SU-DHL-6 (cell line): Measurements from ENCODE around the gene CACNB2.

ENCODE experiments used
- H2AFZ ChIP-seq: fragments of 200-600 bp; sonication (generic); 2 replicates; pipeline ENCODE4 v1.6.1; 2014; ENCODE audit warnings: low read depth, mild to moderate bottlenecking, moderate library complexity, mixed read lengths, antibody characterized with exemption, low read length; ENCODE audit not compliant: severe bottlenecking
- H3F3A ChIP-seq: fragments of 200-600 bp; shearing (Covaris generic); 2 replicates; pipeline ENCODE4 v1.6.0; 2016; ENCODE audit warnings: antibody characterized with exemption, mild to moderate bottlenecking; ENCODE audit not compliant: insufficient read depth
- H3K27ac ChIP-seq: fragments of 200-600 bp; sonication (generic); 2 replicates; pipeline ENCODE4 v1.5.1; 2016; ENCODE audit warnings: low read depth, mild to moderate bottlenecking, low read length, moderate library complexity, mixed read lengths
- H3K27me3 ChIP-seq: fragments of 200-600 bp; sonication (generic), shearing (Covaris generic); 2 replicates; pipeline ENCODE4 v1.6.0; 2014; ENCODE audit warnings: mild to moderate bottlenecking, low read length
- H3K36me3 ChIP-seq: fragments of 200-600 bp; sonication (generic); 2 replicates; pipeline ENCODE4 v1.6.1; 2014; ENCODE audit warnings: mild to moderate bottlenecking, low read length, mixed read lengths
- H3K4me2 ChIP-seq: fragments of 300-600, 200-600 bp; shearing (Covaris generic), sonication (generic); 2 replicates; pipeline ENCODE4 v1.6.0; 2014; ENCODE audit warnings: low read length, low read depth, mild to moderate bottlenecking; ENCODE audit not compliant: poor library complexity, severe bottlenecking
- H3K4me3 ChIP-seq: fragments of 200-600 bp; sonication (generic); 2 replicates; pipeline ENCODE4 v1.5.1; 2014; ENCODE audit warnings: antibody characterized with exemption, low read length, mild to moderate bottlenecking, mixed read lengths; ENCODE audit not compliant: insufficient read depth, poor library complexity, severe bottlenecking
- H3K79me2 ChIP-seq: fragments of 200-600 bp; sonication (generic); 2 replicates; pipeline ENCODE4 v1.6.1; 2014; ENCODE audit warnings: mild to moderate bottlenecking, low read length, moderate library complexity; ENCODE audit not compliant: insufficient read depth
- H3K9ac ChIP-seq: fragments of 200-600 bp; sonication (generic); 2 replicates; pipeline ENCODE4 v1.7.0; 2014; ENCODE audit warnings: mild to moderate bottlenecking, low read length
- H3K9me2 ChIP-seq: fragments of 200-600 bp; sonication (generic); replicated peaks from 2 replicates; pipeline ENCODE4 v1.6.1; 2014; ENCODE audit warnings: low read length; ENCODE audit not compliant: insufficient read depth
- H3K9me3 ChIP-seq: fragments of 200-600 bp; sonication (generic); 2 replicates; pipeline ENCODE4 v1.6.1; 2014; ENCODE audit warnings: low read length, mixed read lengths; ENCODE audit not compliant: insufficient read depth
- H4K20me1 ChIP-seq: fragments of 200-600 bp; sonication (generic); 2 replicates; pipeline ENCODE4 v1.6.1; 2014; ENCODE audit warnings: low read depth, mild to moderate bottlenecking, antibody characterized with exemption, low read length, moderate library complexity, mixed read lengths
- CTCF ChIP-seq: fragments of 200-600 bp; sonication (generic); IDR thresholded peaks from one replicate; pipeline ENCODE4 v1.5.1; 2017; ENCODE audit warnings: antibody characterized with exemption, mild to moderate bottlenecking, low read length, moderate library complexity; ENCODE audit not compliant: insufficient read depth, poor library complexity, severe bottlenecking
- EZH2phosphoT487 ChIP-seq: fragments of 200-600 bp; sonication (generic), shearing (Covaris generic); conservative IDR thresholded peaks from 2 replicates; pipeline ENCODE4 v1.6.1; 2018; ENCODE audit warnings: mild to moderate bottlenecking, antibody characterized with exemption, low read length, moderate library complexity, mixed read lengths

Gene CACNB2

GRCh38 chr10:18545621-18546305, 405.5 kb downstream of the CACNB2 start:
- H3K27ac ChIP-seq, result no peak overlapping the region
- H3K4me2 ChIP-seq, result no peak overlapping the region
- H3K9ac ChIP-seq, result no peak overlapping the region
- no peaks in the 10 kb centered on the region for H3K27me3 ChIP-seq
- no peaks in the 10 kb centered on the region for H3K9me2 ChIP-seq
- H3F3A ChIP-seq, result no peaks in the 10 kb centered on the region
- H4K20me1 ChIP-seq, result no peaks in the 10 kb centered on the region
- no peaks in the 10 kb centered on the region for H3K9me3 ChIP-seq
- no peak overlapping the region for H3K4me3 ChIP-seq
- no peak overlapping the region for H2AFZ ChIP-seq
- no peak for TF ChIP-seq CTCF
- no peak for TF ChIP-seq EZH2phosphoT487
- peaks cover 5% of the 10 kb centered on the region; the same call in 1 of the 2 replicates for H3K36me3 ChIP-seq
- H3K79me2 ChIP-seq, result no peaks in the 10 kb centered on the region

DNA sequence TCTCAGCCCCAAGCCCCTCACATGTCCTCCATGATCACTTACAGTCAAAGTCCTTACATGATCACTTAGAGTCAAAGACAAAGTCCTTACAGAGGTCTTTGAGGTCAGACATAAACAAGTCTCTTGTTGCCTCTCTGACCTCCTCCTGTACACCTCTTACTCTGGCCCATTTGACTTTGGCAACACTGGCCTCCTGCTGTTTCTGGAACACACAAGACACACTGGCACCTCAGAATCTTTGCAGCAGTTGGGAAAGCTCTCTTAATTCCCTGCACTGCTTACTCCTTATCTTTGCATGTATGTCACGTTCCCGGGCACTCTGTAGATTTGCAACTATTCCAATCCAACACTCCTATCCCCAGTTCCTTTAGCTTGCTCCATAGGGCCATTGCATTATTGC, 408.9 kb downstream of the CACNB2 start:
- Histone ChIP-seq H3K36me3 (peaks cover 5% of the 10 kb centered on the region; the same call in 1 of the 2 replicates), H3K79me2 (no peaks in the 10 kb centered on the region), H3K9me2 (no peaks in the 10 kb centered on the region), H2AFZ (no peak overlapping the region), H3K9ac (no peak overlapping the region), H3F3A (no peaks in the 10 kb centered on the region), H4K20me1 (no peaks in the 10 kb centered on the region), H3K27me3 (no peaks in the 10 kb centered on the region), H3K4me2 (no peak overlapping the region), H3K4me3 (no peak overlapping the region), H3K27ac (no peak overlapping the region), H3K9me3 (no peaks in the 10 kb centered on the region)
- TF ChIP-seq CTCF (no peak), EZH2phosphoT487 (no peak)

DNA sequence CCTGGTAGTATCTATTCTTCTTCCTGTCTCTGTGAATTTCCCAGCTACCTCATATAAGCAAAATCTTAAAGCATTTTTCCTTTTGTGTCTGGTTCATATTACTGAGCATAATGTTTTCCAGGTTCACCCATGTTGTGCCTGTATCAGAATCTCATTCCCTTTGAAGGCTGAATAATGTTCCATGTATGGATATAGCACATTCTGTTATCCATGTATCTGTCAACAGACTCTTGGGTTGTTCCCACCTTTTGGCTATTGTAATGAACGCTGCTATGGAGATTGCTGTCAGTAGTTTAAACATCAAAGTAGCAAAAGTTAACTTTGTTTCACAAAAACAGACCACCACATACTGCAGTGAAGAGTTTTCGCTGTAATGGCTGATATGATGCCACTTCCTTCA, 411.2 kb downstream of the CACNB2 start:
- Histone ChIP-seq H3K9me3 (0 out of 2 replicates have a peak, but pooled peaks cover 5% of the 10 kb centered on the region), H3K79me2 (no peaks in the 10 kb centered on the region), H3K36me3 (peaks cover 16% of the 10 kb centered on the region), H2AFZ (no peak overlapping the region), H3K4me3 (no peak overlapping the region), H3K9me2 (no peaks in the 10 kb centered on the region), H3K27ac (no peak overlapping the region), H3K27me3 (no peaks in the 10 kb centered on the region), H3K4me2 (no peak overlapping the region), H3K9ac (no peak overlapping the region), H4K20me1 (no peaks in the 10 kb centered on the region), H3F3A (no peaks in the 10 kb centered on the region)
- TF ChIP-seq EZH2phosphoT487 (no peak), CTCF (no peak)
